Hindlimb muscle (tissue), 1 donor: ENCODE measurements around the gene MRPL9. TPM values are rescaled to one million over a fixed set of nuclear protein-coding genes. Genes with fewer than 3 reads are reported as not detected.

Source experiments
- DNase-seq: peaks from one replicate; pipeline ENCODE4 v3.0.0-alpha.2; 2013
- polyA plus RNA-seq: library from polyadenylated mRNA; unstranded; fragments of 120-200 nt; gene quantifications from one replicate; pipeline ENCODE4 v1.2.1, GENCODE V29; 2013; ENCODE audit not compliant: insufficient read length

Gene MRPL9
- polyA plus RNA-seq, 1 donor = 69.4 TPM

GRCh38 chr1:151710187-151710840 is 53.0 kb downstream of the MRPL9 start:
- DNase-seq = no peak

Other genes with a start within 250 kb of the MRPL9 start
- 8.8 TPM for gene TUFT1, start 223.2 kb downstream of the MRPL9 start, polyA plus RNA-seq
- 20.9 TPM for gene SNX27, start 151.4 kb downstream of the MRPL9 start, polyA plus RNA-seq
- 0.27 TPM for gene CELF3, start 46.7 kb downstream of the MRPL9 start, polyA plus RNA-seq
- gene RIIAD1, start 42.0 kb downstream of the MRPL9 start, polyA plus RNA-seq = not detected
- gene TDRKH, start 27.0 kb upstream of the MRPL9 start, polyA plus RNA-seq = 4.1 TPM
- gene LINGO4, start 41.9 kb upstream of the MRPL9 start, polyA plus RNA-seq = 0.40 TPM
- gene RORC, start 68.3 kb upstream of the MRPL9 start, polyA plus RNA-seq = 11.8 TPM
- 0.12 TPM for gene C2CD4D, start 76.3 kb upstream of the MRPL9 start, polyA plus RNA-seq
- gene THEM5, start 90.2 kb upstream of the MRPL9 start, polyA plus RNA-seq = 0.37 TPM
- gene THEM4, start 146.0 kb upstream of the MRPL9 start, polyA plus RNA-seq = 15.0 TPM
- gene S100A10, start 230.4 kb upstream of the MRPL9 start, polyA plus RNA-seq = 186 TPM